Cortex of kidney (tissue), 1 donor: ENCODE measurements around the gene PPP6R1.

Experiments
- DNase-seq: peaks from one replicate; lab custom pipeline; 2025; lab: John Stamatoyannopoulos, UW

The PPP6R1 gene

DNA sequence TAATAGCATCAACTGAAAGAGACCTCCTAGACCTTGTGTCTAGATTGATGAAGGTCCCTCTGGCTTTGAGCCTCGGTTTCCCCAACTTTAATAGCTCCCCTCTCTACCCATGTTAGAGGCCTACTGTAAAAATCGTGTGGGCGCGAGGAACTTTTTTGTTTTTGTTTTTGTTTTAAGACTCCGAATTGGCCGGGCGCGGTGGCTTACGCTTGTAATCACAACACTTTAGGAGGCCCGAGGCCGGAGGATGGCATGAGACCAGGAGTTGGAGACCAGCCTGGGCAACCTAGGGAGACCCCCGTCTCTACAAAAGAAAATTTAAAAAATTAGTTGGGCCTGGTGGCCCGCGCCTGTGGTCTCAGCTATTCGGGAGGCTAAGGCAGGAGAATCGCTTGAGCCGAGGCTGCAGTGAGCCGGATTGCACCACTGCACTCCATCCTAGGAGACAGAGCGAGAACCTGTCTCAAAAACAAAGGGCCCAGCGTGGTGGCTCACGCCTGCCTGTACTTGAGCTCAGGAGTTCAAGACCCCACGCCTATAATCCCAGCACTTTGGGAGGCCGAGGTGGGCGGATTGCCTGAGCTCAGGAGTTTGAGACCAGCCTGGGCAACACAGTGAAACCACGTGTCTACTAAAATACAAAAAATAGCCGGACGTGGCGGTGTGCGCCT is 858 bp upstream of the PPP6R1 start:
- no peak for DNase-seq

DNA sequence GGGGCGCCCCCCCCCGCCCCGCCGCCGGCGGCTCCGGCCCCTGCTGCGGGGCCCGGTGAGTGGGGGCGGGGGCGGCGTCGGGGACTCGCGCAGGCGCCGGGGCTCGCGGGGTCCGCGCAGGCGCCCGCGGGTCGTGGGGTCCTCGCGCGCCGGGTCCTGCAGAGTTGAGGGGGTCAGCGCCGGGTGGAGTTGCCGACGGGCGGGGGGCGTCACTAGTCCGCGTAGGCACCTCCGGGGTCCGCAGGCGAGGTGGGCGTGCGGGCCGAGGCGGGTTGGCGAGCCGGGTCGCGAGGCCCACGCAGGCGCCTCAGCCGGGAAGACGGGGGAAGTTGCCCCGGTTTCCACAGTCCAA is 365 bp downstream of the PPP6R1 start:
- DNase-seq = no peak

DNA sequence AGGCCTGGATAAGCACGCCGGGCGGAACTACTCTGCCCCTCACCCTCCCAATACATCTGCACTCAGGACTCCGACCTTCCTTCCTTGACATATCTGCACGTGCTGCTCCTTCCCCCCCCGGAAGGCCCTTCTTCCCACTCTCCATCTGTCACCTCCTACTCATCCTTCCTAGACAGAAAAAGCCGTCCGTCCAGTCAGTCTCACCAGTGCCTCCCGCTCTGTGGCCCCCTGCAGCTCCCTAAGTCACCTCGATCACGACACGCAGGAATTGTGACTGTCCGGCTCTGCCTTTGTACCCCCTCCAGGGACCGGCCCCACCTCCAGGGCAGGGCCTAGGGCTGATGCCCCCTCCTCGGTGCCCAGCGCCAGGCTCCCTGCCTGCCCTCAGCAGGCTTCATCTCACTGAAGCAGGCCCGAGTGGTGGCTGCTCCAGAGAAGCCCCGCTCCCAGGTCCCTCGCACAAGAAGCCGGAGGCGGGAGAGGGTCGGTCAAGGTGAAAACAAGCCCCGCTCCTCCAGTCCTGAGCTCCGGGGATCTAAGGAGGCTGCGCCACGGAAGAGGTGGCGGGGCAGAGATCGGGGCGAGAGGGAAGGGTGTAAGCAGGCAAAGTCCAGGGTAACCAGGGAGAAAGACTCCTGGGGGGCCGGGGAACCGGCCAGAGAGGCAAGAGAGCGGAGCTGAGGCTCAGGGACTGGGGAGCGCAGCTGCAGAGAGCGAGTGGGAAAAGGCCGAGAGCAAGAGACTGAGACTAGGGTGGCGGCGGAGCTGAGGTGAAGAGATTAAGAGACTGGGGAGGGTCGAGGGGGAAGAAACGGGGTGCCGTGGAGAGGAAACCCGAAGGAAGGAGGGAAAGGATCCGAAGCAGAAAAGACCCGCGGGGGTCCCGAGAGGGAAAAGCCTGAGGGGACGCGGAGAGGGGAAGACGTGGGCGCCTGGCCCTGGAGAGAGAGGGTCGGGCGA is 1.1 kb downstream of the PPP6R1 start:
- DNase-seq = no peak

DNA sequence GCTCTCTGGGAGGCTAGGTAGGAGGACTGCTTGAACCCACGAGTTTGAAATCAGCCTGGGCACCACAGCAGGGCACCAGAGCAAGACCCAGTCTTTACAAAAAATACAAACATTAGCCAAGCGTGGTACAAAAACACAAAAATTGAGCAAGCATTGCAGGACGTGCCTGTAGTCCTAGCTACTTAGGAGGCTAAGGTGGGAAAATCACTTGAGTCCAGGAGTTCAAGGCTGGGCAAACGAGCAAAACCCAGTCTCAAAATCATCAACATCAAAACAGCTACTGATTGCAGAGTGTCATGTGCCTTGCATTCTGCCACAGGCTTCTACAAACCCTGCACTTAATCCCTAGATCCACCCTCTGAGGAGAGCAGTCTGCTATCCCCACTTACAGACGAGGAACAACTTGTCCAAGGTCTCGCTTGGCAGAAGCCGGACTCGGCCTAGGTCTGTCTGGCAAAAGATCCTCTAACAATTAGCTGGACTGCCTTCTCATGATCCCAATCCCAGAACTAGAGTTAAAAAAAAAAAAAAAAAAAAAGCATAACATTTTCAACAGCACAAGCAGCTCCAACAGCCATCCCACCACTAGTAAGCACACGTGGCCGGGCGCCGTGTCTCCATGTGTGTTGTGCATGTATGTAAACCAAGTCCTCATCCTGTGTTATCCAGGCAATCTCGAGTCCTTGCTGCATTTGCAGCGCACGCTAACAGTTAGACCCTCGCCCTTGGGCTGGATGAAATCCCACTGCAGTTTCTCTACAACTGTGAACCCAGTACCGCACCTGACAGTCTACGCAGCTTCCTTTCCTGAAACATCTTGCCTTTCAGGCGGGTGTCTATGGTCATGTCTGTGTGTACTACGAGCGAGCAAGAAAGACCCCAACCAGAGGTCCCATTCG is 2.0 kb downstream of the PPP6R1 start:
- no peak for DNase-seq

DNA sequence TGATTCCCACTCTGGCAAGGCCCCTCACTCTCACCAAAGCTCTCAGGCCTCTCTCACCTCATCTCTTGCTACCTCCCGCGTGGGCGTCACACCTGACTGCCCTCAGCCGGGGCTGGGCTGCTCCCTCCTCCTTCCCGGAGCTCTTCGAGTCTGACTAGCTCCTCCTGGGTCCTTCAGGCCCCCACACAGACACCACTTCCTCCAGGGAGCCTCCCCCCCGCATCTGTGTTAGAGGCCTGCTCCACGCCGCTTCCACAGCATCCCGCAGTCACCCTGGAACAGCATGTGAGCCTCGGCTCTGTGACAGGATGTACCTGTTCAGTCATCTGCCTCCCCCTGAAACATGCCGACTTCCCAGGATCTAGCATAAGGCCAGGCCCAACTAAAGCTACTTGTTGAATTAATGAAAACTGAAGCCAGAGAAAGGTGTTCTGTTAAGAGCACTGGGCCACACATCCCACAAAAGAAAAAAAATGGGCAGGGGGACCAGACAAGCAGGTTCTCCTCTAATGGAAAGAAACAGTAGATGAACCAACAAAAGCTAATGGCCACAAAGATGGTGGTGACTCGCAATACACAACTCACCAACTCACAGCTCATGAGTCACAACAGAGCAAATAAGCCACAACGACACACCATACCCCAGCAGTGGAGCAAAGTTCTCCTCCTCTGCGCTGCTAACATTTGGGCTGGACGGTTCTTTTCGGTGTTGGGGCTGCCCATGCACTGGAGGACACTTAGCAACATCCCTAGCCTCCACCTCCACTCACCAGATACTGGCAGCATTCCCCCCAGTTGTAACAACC is 3.0 kb downstream of the PPP6R1 start:
- DNase-seq = no peak

DNA sequence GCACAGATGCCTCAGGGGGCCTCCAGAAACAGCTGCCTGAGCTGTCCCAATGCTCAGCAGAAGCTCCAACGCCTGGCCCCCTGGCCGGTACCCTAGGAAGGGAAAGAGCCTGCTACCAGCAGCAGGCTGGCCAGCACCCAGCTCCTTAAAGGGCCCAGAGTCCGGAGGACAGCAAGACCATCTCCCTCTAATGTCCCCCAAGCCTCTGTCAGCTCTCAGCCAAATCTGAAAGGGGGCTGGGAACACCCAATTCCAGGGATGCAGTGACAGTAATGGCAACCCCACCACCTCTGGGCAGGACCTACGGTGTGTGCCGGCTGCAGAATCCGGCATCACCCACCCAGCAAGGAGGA is 4.2 kb downstream of the PPP6R1 start:
- no peak for DNase-seq

DNA sequence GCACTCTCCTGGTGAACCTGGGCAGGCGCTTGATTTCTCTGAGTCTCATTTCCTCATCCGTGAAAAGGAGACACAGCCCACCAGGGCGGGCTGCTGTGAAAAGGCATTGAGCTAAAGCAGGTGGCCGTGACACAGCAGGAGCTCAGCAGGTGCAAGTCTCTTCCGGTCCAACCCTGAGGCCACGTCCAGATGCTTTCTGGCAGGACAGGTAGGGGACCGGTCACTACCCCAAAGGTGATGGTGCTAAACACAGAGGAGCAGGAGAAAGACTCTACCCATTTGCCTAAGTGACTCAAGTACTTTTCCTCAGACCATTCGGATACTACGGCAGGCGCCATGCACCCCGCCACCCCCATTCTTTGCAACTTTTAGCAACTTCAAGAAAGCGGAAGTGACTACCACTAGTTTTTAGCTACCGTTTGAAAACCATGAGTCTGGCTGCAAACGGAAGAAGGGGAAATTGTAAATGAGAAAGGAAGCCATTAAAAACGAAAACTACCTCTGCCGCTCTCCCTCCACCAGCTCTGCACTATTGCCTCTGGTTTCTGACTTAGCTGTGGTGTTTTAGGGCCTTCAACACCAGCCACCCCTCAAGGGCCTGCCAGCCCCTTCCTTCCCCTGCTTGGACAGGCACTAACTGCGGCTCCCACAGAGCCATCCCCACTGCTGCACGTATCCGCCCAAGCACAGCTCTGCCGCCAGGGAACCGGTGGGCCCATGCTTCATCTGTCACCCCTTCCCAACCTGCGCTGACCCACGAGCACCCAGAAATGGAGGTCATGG is 4.8 kb downstream of the PPP6R1 start:
- DNase-seq = no peak

DNA sequence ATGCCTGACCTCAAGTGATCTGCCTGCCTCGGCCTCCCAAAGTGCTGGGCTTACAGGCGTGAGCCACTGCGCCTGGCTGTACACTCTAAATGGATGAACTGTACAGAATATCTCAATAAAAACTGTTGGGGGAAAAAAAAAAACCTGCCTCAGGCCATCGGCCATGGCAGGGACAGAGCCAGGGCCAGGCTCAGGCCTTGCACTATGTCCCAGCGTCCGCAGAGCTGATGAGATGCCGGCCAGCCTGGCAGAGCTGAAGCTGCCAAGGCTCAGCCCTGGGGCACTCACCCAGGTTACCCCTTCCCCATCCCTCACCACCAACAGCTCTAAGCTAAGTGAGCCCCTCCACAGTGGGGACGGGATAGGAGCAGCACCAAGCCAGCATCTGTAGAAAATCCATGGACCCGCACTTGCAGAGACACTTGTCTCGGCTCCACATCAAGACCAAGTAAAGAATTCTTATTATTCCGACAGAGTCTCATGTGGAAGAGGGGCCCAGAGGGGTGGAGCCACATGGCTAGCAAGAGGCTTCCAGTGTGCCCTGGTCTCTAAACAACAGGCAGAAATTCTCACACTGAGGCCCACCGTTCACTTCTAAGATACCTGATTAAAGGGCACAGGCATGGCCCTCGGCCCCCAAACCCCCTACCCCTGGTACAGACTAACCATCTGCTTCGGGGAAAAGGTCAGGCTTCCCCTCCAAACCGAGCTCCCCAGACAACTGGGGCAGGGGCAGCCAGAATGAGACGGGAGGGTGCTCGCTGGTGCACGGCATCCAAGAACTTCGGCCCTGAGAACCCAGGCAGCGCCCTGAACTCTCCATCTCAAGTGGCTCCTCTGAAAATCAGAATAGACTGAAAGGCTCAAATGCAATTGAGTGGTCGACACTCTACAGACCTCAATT is 5.8 kb downstream of the PPP6R1 start:
- DNase-seq = no peak

DNA sequence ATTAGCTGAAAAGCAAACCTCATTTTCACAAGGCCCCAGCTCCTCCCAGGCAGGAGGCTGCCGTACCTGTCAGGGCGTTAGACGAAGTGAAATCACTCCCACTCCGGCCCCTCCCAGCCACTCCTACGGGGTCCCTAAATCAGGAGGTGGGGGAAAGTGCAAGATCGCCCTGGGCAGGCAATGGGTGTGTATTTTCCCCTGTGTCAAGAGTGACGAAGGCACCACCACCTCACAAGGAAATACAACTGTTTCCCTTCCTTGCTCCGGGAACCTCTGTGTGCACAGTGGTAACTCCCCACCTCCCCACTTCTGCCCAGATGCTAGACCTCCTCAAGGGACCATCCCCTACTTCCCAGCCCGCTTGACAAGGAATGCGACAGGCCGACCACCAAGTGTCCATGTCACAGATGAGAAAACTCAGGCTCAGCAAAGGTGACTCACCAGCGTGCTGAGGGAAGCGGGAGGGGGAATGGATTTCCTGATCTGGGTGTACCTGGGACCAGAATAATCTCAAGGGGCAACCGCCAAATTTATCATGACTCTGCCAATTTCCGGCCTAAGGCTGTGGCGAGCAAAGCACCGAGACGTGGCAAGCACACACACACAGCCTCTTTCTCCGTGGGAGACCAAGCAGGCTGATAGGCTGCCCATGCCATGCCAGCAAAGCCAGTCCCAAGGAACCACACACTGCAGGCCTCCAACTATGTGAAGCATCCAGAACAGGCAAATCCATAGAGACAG is 7.3 kb downstream of the PPP6R1 start:
- DNase-seq = no peak

DNA sequence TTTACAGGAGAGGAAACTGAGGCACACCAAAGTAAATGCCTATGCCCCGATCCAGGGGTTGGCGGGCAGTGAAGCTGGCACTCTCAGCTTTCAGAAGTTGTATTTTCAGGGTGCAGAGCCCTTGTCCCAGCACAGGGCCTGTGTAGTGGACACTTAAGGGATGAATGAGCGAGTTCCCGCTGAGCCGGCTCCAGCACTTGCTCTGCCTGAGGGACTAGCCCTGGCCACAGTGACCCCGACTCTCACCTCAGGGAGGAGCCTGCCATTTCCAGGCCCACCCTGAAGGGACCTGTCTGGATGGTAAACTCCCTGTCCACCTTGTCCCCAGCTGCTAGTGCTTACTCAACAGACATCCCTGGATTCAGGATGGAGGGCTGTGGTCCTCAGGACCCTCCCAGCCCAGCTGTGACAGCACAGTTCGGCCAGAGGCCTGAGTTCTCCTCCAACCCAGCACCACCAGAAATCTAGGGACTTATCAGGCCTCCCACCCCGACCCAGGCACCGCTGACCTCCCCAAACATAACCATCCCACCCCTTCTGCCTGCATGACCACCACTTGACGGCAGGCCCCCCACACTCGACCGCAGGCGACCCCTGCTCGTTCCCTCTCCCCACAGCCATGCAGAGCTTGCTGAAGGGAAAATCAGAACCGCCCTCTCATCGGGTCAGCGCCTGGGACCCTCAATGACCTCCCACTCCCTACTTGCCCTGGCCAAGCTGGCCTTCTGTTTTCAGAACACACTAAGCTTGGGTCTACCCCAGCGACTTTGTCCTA is 8.4 kb downstream of the PPP6R1 start:
- DNase-seq = no peak

DNA sequence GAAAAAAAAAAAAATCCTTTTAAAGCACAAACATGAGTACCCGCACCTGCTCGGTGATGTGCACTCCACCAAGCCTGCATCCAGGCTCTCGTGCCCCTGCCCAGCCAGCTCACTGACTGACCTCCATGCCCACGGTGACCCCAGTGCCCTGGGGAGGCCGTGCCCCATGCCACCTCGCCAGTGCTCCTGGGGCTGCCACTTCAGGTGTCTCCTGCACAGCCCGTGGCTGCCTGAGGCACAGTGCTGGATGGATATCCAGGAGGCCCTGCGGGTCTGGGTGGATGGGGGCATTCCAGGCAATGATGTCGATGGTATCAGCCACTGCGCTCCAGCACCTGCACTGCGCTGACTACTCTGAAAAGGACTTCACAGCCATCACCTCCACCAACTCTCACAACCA is 9.0 kb downstream of the PPP6R1 start:
- DNase-seq = no peak

DNA sequence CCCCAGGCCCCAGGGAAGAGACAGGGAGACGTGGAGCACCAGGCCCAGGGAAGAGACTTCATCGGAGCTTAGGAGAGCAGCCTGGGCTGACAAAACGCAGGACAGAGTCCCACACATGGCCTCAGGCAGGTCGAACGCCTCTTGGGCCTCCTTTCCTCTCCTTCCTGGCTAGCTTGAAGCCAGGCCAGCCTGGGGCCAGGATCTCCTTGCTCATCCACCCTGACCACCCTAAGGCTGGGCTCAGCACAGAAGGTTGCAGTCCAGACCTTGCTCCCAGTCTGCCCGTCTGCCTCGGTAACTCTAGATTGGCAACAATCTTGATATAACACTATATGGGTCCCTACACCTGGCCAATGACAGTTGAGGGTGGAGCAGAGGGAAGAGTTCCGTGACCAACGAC is 10.1 kb downstream of the PPP6R1 start:
- DNase-seq = no peak

DNA sequence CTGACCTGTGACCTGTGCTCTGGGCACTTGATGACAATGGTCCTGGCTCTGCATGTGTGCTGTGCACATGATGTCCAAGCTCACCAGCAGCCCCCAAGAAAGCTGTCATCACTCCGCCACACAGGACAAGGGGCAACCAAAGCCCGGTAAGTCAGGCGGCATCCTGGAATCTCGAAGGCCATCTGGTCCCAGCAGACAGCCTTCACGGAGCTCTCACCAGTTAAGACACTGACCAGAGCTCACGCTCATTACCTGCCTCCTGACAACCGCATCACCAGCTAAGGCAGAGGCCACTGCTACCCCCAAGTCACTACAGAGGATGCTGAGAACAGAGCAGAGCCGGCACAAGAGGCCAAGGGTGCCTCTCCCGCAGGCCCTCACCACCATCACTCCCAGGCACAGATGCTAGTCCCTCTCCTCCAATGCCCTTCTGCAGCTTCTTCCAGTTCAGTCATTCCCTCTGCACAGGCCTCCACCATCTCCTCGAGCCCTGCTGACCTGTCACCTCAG is 10.6 kb downstream of the PPP6R1 start:
- DNase-seq = no peak

DNA sequence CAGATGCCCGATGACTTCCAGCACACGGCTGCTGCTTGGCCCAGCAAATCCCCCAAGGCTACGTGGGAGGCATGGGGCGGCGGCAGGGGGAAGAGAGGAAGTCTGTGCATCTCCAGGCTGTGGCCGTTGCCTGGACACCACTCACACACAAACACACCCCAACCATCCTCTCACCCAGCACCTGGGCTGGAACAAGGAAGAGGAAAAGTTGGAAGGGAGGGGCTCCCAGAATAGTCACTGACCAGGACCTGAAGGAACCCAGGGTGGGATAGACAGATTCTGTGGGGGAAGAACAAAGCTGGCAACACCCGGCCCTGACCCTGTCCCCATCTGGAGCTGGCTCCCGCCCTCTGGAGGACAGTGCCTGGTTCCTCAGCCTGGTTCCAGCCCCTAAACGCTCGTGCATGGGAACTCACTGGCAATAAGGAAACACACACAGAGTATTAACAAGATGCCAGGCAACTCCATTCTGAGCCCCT is 11.2 kb downstream of the PPP6R1 start:
- DNase-seq = no peak

DNA sequence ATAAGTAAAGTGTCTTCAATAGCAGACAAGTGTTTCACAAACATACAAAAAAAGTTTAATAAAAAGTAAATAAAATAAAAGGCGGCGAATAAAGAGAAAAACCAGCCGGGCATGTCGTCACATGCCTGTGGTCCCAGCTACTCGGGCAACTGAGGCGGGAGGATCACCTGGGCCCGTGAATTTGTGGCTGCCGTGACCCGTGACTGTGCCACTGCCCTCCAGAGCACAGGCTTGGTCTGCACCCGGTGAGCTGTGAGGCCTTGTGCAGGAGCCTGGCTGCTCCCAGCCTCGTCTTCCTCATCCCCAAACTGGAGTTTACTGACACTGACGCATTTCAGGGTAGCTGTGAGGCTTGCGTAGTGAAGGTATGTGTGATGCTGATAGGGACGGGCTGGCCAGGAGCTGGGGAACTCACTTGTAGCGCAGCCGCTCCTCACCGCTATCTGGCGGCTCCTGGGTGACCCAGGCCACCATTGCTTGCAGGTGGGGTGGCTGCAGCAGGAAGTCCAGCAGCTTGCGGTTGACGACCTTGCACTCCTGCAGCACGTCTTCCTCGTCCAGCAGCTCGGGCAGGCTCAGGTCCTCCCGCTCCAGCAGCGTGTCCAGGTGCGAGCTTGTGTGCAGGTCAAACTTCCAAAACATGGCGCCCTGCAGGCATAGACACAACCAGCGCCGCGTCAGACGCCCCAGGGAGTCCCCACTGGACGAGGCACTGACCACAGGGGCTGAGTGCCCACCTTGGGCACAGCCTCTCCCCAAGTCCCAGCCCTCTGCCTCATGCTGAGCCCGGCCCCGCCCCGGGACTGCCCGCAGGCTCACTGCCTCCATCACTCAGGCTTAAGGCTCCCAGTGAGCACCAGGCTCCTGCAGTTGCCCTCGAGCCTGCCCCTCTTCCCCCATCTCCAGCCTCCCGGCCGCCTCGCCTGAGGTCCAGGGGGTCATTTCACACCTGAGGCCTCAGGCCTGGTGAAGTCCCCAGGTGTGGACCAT is 12.1 kb downstream of the PPP6R1 start:
- no peak for DNase-seq

DNA sequence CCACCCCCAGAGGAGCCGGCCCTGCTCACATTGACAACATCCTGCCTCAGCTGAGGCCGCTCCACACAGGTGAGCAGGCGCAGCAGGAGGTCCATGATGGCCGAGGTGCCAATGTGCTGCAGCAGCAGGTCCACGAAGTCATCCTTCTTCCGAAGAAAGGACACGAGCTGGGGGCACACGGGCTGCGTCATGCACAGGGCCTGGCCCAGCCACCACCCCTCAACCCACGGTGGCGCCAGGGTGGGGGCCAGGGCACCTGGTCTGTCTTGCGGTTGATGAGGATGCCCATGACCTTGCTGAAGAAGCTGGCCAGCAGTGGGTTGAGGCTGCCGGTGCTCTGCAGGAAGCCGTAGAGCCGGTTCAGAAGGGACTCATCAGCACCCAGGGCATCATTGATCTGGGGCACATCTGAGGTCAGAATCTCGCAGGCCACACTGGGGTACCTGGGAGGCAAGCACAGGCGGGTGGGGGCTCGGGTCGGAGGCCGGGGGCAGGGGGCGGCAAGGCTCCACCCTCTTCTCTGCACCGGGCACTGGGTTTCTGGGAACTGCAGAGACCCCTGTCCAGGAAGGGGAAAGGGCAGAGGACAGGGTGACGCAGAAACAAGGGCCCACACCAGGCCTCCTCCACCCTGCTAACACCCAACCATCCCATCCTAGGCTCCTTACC is 13.4 kb downstream of the PPP6R1 start:
- DNase-seq = no peak
